Mucosa of descending colon (tissue), 3 donors: Measurements from ENCODE around the gene ST6GALNAC3. TPM values are rescaled to one million over a fixed set of nuclear protein-coding genes. Genes with fewer than 3 reads are reported as not detected.

Experiments used
- ATAC-seq: fragments of 200-7000 bp; cut with Tn5 transposase; one replicate; pipeline ENCODE4 v1.9.1; 2020; ENCODE audit warnings: mild to moderate bottlenecking, moderate library complexity
- DNase-seq, 3 donors: peaks; one replicate each; pipeline ENCODE4 v3.0.0-alpha.2; 2020
- H3K36me3 ChIP-seq: fragments of 200-600 bp; one replicate; pipeline ENCODE4 v1.8.0; 2021; ENCODE audit warnings: low read depth, mild to moderate bottlenecking
- H3K4me1 ChIP-seq: fragments of 200-600 bp; one replicate; pipeline ENCODE4 v1.8.0; 2021; ENCODE audit warnings: low read depth, mild to moderate bottlenecking
- H3K4me3 ChIP-seq: fragments of 200-600 bp; one replicate; pipeline ENCODE4 v1.8.0; 2021; ENCODE audit warnings: mild to moderate bottlenecking
- H3K9me3 ChIP-seq: fragments of 200-600 bp; one replicate; pipeline ENCODE4 v1.8.0; 2021; ENCODE audit warnings: mild to moderate bottlenecking
- intact Hi-C, 2 donors: fragments of 100-400 bp; cut with DNase I in 1 of 2; cut with micrococcal nuclease in 1 of 2; formaldehyde crosslinking; loops; one replicate each; pipeline versions ENCODE4 v1.11.0 to v1.11.1; 2022; cut with DNase I, micrococcal nuclease
- total RNA-seq, 3 donors: library from RNA; stranded (reverse); fragmentation: NEBNext Ultra II Directional in 2 of 3; extraction: Animal tissue kit (Norgen Biotek cat#: 25700) in 2 of 3; gene quantifications; one replicate each; pipeline versions ENCODE4 v1.2.1 to v1.2.4, GENCODE V29; 2021 to 2023
- TF ChIP-seq, protein P1 (sequence below): fragments of 200-600 bp; IDR thresholded peaks from one replicate; pipeline ENCODE4 v1.8.0; 2022; ENCODE audit warnings: antibody characterized with exemption, mild to moderate bottlenecking
- donor health status: DM: no; HTN: no; CAD: no; lungs with moderate emphysema.
- donor health status: DM: no; HTN: no; CAD: no.
- donor health status: DM: no; HTN: yes; CAD: no.

The ST6GALNAC3 gene
- total RNA-seq, 3 donors from 2014 or later = 5.4 to 9.0 (median 6.7) TPM

DNA sequence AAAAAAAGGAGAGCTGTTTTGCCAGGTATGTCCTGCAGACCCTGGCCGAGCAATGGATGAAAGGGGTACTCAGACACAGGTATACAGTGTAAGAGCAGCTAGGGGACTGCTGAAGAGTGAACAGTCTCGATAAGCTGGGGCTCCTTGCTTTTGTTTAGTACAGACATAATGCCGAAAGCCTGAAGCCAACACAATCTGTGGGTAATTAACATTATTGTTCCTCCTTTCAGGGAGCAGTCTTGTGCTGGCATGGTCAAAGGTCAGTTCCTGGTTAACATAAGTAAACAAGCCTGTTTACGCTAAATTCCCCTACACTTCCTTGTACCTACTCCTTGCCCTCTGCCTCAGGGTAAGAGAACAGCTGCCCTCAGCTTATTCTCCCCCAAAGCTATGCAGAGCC, 520.5 kb downstream of the ST6GALNAC3 start:
- DNase-seq (peak in 1 of 3 donors; percentile 61), ATAC-seq (peak; percentile 97)
- TF ChIP-seq, protein P1, sequence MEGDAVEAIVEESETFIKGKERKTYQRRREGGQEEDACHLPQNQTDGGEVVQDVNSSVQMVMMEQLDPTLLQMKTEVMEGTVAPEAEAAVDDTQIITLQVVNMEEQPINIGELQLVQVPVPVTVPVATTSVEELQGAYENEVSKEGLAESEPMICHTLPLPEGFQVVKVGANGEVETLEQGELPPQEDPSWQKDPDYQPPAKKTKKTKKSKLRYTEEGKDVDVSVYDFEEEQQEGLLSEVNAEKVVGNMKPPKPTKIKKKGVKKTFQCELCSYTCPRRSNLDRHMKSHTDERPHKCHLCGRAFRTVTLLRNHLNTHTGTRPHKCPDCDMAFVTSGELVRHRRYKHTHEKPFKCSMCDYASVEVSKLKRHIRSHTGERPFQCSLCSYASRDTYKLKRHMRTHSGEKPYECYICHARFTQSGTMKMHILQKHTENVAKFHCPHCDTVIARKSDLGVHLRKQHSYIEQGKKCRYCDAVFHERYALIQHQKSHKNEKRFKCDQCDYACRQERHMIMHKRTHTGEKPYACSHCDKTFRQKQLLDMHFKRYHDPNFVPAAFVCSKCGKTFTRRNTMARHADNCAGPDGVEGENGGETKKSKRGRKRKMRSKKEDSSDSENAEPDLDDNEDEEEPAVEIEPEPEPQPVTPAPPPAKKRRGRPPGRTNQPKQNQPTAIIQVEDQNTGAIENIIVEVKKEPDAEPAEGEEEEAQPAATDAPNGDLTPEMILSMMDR = no peak
- H3K36me3 ChIP-seq = no peaks in the 10 kb centered on the region
- H3K4me1 ChIP-seq = no peaks in the 10 kb centered on the region
- no peaks in the 10 kb centered on the region for H3K9me3 ChIP-seq
- intact Hi-C loops = no loop called here
- H3K4me3 ChIP-seq = no peak overlapping the region

DNA sequence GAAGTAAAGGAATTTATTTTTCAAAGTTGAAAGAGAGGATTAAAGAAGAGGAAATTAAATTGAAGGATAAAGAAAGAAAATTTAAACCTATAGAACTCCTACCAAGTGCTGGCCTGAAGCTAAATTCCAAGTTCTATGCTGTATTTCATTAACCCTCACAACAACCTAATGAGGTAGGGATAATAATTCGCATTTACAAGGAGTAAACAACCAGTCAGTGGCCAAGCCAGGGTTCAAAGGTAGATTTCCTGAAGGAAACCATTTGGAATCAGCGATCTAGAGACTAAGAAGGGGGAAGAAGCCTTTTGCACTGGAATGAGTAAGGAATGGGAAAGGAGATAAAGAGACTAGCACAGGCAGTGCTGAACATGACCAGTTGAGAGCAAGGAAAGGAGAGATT, 526.9 kb downstream of the ST6GALNAC3 start:
- peaks cover 4% of the 10 kb centered on the region for H3K4me1 ChIP-seq
- intact Hi-C loops = no loop called here
- TF ChIP-seq, protein P1 = no peak
- ATAC-seq (peak; percentile 17), DNase-seq (no peak)
- H3K4me3 ChIP-seq = no peak overlapping the region
- no peaks in the 10 kb centered on the region for H3K9me3 ChIP-seq
- no peaks in the 10 kb centered on the region for H3K36me3 ChIP-seq

DNA sequence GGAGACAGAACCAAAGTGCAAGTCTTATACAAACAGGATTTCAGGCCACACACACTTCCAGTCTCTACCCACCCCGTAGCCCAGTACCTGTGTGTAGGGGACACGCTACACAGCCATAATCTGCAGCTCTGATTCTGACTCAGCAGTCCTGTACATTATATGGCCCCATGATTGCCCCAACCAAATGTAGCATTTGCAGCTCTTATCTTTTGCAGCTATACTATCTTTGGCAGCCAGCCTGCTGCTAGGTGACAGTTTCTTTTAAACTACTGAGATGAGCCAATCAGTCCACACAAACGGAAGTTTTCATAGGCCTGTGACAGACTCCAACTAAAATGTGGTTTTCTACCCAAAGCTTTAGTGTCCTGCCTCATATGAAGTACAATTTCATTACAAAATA, 533.2 kb downstream of the ST6GALNAC3 start:
- Histone ChIP-seq H3K4me3 (no peak overlapping the region), H3K9me3 (no peaks in the 10 kb centered on the region), H3K36me3 (no peaks in the 10 kb centered on the region), H3K4me1 (peaks cover 8% of the 10 kb centered on the region)
- intact Hi-C loops = no loop called here
- TF ChIP-seq, protein P1 = no peak
- peak; percentile 99 for ATAC-seq
- peak in 2 of 3 donors; percentile 38 to 86 for DNase-seq

DNA sequence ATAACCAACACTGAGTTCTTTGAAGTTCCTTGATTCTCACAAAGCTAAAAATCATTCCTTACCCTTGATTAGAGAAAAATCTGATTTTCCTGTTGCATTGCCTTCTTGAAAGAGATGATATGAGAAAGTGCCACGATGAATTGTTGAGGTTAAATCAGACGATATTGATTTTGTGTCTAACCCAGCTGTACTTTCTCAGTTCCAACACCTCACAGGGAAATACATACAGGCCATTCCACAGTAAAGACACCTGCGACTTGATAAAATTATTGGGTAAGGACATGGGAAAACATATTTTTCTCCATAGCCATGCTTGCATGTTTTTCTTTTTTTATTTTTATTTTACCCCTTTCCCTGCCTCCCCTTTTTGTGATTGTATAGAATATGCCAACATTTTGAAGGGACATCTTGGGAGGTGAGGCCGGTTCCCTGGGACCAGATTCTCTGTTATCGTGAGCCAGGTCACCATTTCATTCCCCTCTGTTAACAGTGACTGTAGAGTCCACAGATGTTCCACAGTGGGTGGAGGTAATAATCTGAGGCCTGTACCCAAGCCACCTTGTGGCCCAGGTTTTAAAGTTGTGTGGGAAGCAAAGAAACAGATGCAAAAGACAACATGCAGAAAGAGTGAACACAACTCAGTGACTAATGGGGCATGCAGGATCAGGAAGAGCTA, 537.4 kb downstream of the ST6GALNAC3 start:
- no peak for ATAC-seq
- no peaks in the 10 kb centered on the region for H3K36me3 ChIP-seq

DNA sequence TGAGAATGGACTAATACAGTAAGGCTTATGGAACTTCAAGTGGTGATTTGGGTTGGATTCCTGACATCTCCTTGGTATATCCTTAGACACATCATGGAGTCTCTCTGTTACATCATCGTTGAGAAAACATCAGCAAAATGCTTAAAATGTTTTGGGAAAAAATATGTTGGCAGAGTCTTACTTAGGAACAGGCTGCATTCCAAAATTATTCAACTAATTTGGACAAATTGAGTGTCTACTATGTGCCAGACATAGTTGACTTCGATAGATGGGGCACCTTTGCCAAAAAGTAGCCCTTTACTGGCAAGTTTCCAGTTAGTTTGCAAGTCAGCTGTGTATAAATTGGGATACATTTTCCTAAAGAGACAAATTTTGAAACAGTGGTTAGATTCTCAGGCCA, 539.3 kb downstream of the ST6GALNAC3 start:
- Histone ChIP-seq H3K4me1 (no peaks in the 10 kb centered on the region), H3K36me3 (no peaks in the 10 kb centered on the region), H3K4me3 (no peak overlapping the region), H3K9me3 (no peaks in the 10 kb centered on the region)
- ATAC-seq (no peak), DNase-seq (no peak)
- TF ChIP-seq, protein P1 = no peak
- intact Hi-C loops = no loop called here

More for the DNA sequence above, 537.4 kb downstream of the ST6GALNAC3 start:
- Histone ChIP-seq H3K4me3 (no peak overlapping the region), H3K4me1 (peaks cover 4% of the 10 kb centered on the region), H3K9me3 (no peaks in the 10 kb centered on the region)
- TF ChIP-seq, protein P1 = no peak
- intact Hi-C loops = no loop called here
- no peak for DNase-seq
